ENCODE results near the gene GABBR2. TPM values are rescaled to one million over a fixed set of nuclear protein-coding genes. Genes with fewer than 3 reads are reported as not detected.
A peak's percentile ranks its signal among the peaks of the same experiment; 100 is the strongest.

GABBR2 gene
- polyA plus RNA-seq, 6 donors from 2014 or later, result not detected

DNA sequence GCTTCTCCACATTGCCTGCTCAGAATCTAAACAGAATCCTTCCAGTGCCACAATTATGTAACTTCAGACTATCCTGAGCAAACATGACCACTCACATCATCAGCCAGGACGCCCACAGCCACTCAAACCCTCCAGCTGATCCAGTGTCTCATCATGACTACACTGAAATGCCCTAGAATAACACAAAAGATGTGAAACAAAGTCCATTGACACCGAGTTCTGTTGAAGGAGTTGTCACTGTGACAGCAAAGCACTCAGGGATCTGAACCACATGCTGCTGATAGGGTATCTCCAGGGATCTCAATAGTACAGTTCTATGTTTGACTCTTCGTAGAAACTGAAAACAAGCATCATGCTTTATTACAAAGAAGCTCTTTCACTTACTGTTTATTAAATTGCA is 150.2 kb downstream of the GABBR2 start:
- Mint-ChIP-seq H3K36me3 (no peaks in the 10 kb centered on the region), H3K4me1 (peaks cover 0 to 2% (median 0%) of the 10 kb centered on the region in 3 donors), H3K27me3 (peaks cover 7 to 10% (median 8%) of the 10 kb centered on the region in 3 donors), H3K27ac (no peak overlapping the region), H3K4me3 (peak overlapping the region in 1 of 8 donors; percentile 27), H3K9me3 (no peaks in the 10 kb centered on the region)
- ATAC-seq (ENCODE audit: low read depth in 2 of 2) (no peak), DNase-seq (no peak)

DNA sequence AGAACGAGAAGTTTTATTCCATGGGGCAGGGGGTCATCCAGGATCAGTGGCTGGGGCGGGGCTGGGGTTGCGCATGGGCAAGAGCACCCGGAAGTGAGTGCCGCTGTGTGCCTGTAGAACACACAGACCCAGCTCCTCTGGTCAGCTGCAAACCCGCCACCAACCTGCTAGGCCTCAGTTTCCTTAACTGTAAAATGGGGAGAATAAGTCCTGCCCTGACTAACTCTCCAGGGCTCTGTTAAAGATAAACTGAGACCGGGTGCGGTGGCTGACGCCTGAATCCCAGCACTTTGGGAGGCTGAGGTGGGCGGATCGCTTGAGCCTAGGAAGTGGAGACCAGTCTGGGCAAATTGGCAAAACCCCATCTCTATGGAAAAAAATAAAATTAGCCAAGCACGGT is 152.2 kb downstream of the GABBR2 start:
- no peaks in the 10 kb centered on the region for H3K4me1 Mint-ChIP-seq
- H3K27ac Mint-ChIP-seq, result no peak overlapping the region
- no peak overlapping the region for H3K4me3 Mint-ChIP-seq
- DNase-seq (no peak), ATAC-seq (ENCODE audit: low read depth in 2 of 2) (no peak)
- H3K27me3 Mint-ChIP-seq, result peaks cover 8 to 12% (median 10%) of the 10 kb centered on the region in 3 donors
- H3K9me3 Mint-ChIP-seq, result no peaks in the 10 kb centered on the region
- H3K36me3 Mint-ChIP-seq, result no peaks in the 10 kb centered on the region

DNA sequence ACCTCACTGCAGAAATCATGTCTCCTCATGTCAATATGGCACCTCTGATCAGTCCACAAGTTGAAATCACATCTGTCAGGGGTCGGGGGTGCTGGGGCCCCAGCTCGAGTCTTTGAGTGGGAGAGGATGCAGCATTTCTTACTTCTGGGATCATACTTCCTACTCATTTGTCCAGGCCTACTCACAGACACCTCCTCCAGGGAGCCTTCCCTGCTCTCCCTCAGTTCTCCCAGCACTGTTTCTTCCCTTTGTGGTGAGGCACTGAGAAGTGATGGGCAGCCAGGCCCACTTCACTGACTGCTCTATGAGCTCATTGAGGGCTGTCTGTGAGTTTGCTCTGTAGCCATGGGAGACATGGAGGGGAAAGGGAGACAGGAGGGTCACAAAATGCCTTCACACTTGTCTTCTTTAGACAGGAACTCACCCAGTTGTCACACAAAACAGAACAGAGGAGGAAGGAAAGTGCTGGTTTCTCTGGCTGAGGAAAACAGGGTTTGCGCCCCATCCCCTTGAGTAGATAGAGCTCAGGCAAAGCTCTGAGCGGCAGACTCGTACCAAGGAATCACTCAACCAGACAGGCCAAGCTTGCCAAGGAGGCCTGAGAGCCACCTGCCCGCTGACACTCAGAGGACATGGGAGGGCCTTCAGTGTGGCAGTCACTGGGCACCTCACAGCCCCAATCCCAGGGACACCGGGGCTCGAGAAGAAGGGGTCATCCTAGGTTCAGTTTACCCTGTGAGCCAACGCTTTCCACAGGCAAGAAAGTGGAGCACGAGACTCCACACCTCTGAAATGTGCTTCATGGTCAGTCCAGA is 152.9 kb downstream of the GABBR2 start:
- Mint-ChIP-seq H3K36me3 (no peaks in the 10 kb centered on the region), H3K4me1 (no peaks in the 10 kb centered on the region), H3K27me3 (peaks cover 8 to 12% (median 10%) of the 10 kb centered on the region in 3 donors), H3K27ac (no peak overlapping the region), H3K9me3 (no peaks in the 10 kb centered on the region), H3K4me3 (no peak overlapping the region)
- no peak for ATAC-seq (ENCODE audit: low read depth in 2 of 2)
- DNase-seq, result no peak

DNA sequence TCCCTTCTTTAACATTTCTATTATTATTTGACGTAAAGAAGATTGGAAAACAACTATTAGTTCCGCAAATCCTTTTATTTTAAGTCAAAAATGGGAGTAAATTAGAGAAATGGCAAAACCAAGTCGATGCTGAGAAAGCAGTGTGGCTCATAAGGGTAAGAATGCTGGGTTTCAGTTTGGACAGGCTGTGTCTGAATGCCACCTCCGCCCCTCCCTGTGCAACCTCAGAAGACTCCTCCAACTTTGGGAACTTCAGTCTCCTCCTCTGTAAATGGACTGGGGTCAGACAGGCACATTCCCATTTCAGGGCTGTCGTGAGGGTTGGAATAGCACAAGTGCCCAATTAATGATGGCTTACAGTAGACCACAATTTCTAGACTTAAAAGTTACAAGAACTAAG is 154.0 kb downstream of the GABBR2 start:
- Mint-ChIP-seq H3K9me3 (no peaks in the 10 kb centered on the region), H3K4me3 (no peak overlapping the region), H3K36me3 (no peaks in the 10 kb centered on the region), H3K27ac (no peak overlapping the region), H3K4me1 (no peaks in the 10 kb centered on the region), H3K27me3 (peaks cover 8 to 12% (median 10%) of the 10 kb centered on the region in 3 donors)
- ATAC-seq (ENCODE audit: low read depth in 2 of 2) (no peak), DNase-seq (no peak)

DNA sequence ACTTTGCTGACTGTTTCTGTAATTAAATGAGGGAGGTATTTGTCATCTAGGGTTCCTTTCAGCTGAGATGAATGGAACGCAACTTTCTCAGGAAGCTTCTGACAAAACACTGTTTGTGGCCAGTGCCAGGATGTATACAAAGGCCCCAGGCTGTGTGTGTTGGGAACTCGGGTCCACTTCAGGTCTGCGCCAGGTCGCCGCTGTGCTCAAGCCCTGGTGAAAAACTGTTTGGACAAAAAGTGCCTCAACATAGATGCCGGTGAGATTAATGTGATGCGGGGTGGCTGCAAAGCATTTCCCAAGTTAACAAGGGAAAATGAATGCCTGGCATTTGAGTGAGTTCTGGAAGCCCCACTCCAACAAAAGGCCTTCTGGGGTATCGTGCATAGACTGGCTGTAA is 156.4 kb downstream of the GABBR2 start:
- Mint-ChIP-seq H3K27ac (no peak overlapping the region), H3K4me3 (no peak overlapping the region), H3K36me3 (no peaks in the 10 kb centered on the region), H3K27me3 (peaks cover 8 to 11% (median 10%) of the 10 kb centered on the region in 3 donors), H3K9me3 (no peaks in the 10 kb centered on the region), H3K4me1 (no peaks in the 10 kb centered on the region)
- no peak for ATAC-seq (ENCODE audit: low read depth in 2 of 2)
- no peak for DNase-seq

DNA sequence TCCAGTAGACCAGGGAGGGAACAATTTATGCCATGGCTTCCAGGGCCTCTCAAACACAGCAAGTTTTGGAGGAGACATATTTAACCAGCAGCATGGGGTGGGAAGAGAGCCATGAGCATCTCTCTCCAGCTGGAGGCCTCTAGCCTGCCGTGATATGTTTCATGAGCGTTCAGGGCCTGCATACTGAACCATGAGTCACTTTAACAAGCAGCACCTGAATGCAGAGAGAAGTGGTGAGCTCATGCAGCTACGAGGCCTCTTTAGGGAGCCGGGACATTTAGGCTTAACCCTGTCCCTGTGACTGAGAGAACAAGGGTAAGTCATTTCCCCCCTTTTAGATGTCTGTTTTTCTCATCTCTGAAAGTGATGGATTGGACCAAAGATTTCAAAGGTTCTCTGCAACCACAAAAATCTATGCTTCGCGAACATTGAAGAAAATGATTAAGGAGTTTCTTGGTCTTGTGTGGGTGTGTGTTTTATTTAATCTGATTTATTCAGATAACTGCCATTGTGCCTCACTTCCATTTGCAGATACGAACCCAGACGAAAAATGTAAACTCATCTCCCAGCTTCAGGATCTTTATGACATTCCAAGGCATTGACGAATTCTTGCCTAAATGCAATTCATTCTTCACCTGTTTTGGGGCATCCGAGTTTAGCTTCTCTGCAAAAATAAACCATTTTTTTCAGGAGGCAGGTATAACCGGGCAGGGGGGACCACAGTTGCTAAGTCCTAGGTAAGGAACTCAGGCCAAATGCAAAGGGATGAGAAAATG is 157.0 kb downstream of the GABBR2 start:
- ATAC-seq (ENCODE audit: low read depth in 2 of 2) (no peak), DNase-seq (no peak)
- Mint-ChIP-seq H3K4me3 (no peak overlapping the region), H3K27ac (no peak overlapping the region), H3K27me3 (peaks cover 6 to 8% (median 6%) of the 10 kb centered on the region in 3 donors), H3K9me3 (no peaks in the 10 kb centered on the region), H3K36me3 (no peaks in the 10 kb centered on the region), H3K4me1 (no peaks in the 10 kb centered on the region)

DNA sequence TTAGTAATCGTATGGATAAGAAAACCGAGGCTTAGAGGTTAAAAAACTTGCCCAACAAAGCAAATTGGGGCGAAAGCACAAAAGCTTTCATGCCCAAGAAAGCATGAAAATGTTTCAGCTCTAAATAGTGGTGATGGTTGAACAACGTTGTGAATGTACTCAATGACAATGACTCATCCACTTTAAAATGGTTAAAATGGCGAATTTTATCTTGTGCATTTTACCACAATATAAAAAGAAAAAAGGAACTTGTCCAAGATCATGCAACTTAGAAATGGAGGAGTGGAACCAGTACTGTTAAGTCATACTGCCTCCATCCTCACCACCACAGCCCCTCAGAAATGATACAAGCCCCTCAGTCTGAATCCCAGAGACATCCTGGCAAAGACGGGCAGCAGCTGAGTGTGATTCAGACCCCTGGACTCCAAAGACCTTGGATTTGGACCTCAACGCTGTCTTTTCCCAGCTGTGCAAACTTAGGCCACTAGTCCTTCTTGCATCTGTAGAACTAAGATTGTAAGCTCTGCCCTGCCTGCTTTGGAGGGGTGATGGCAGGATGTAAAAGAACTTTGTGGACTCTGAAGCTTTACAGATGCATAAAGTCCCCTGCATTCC is 158.4 kb downstream of the GABBR2 start:
- H3K36me3 Mint-ChIP-seq, result no peaks in the 10 kb centered on the region
- H3K4me1 Mint-ChIP-seq, result no peaks in the 10 kb centered on the region
- H3K9me3 Mint-ChIP-seq, result no peaks in the 10 kb centered on the region
- peaks cover 0 to 6% (median 6%) of the 10 kb centered on the region in 3 donors for H3K27me3 Mint-ChIP-seq
- no peak for DNase-seq
- ATAC-seq (ENCODE audit: low read depth in 2 of 2), result no peak
- no peak overlapping the region for H3K27ac Mint-ChIP-seq
- H3K4me3 Mint-ChIP-seq, result no peak overlapping the region

DNA sequence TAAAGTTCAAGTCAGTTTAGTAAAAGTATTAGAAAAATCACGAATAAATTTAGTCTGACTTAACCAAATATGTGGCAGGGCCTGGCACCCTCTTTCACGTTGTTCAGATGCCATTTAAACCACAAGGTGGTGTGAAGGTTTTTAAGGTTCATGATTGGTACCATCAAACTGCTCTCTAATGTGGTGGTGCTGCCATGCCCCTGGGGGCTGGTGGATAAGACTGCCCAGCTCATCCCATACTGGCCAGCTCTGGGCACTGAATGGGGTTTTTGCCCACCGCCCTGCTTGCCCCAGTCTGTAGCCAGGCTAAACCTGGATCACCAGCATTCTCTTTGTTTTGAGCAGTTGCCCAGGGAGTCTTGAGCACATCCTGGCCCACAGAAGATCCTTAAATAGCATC is 159.3 kb downstream of the GABBR2 start:
- Mint-ChIP-seq H3K27me3 (peaks cover 0 to 10% (median 6%) of the 10 kb centered on the region in 3 donors), H3K4me1 (no peaks in the 10 kb centered on the region), H3K9me3 (no peaks in the 10 kb centered on the region), H3K4me3 (no peak overlapping the region), H3K27ac (no peak overlapping the region), H3K36me3 (no peaks in the 10 kb centered on the region)
- no peak for ATAC-seq (ENCODE audit: low read depth in 2 of 2)
- DNase-seq, result no peak

DNA sequence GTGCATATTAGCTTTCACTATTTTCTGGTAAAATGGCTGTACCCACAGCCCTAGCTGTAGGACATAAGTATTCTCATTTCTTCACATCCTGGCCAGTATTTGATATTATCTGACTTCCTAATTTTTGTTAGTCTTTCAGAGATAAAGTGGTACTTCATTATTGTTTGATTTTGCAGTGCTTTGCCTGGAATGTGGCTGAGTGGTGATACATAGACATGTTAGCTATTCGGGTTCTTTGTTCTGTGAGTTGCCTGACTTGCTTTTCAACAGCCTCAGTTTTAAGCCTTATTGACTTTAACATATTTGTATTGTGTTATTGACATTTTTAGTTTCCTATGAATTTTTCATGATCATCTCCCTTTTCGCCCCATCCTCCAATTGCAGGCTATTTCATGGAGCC is 161.1 kb downstream of the GABBR2 start:
- Mint-ChIP-seq H3K9me3 (no peaks in the 10 kb centered on the region), H3K4me3 (no peak overlapping the region), H3K27ac (no peak overlapping the region), H3K4me1 (no peaks in the 10 kb centered on the region), H3K36me3 (no peaks in the 10 kb centered on the region), H3K27me3 (peaks cover 0 to 8% (median 0%) of the 10 kb centered on the region in 3 donors)
- DNase-seq (no peak), ATAC-seq (ENCODE audit: low read depth in 2 of 2) (no peak)

DNA sequence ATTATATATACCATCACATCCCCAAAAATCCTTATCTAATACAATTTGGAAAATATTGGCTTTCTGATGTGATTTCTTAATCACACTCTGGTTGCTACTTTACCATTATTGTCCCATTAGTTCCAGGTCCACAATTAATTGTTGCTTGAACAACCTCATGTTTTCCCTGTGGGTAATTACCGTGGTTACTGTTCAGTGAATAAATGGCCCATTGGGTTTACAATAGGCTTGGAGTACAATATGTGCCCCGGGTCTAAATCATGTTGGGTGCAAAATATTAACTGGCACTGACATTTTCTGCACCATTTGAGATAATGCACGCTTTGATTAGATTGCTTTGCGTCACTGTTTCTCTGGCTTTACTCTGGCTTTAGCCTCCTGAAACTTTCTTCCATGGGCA is 163.7 kb downstream of the GABBR2 start:
- no peak overlapping the region for H3K27ac Mint-ChIP-seq
- peaks cover 0 to 2% (median 0%) of the 10 kb centered on the region in 7 donors for H3K9me3 Mint-ChIP-seq
- no peak overlapping the region for H3K4me3 Mint-ChIP-seq
- no peaks in the 10 kb centered on the region for H3K36me3 Mint-ChIP-seq
- no peak for ATAC-seq (ENCODE audit: low read depth in 2 of 2)
- H3K4me1 Mint-ChIP-seq, result no peaks in the 10 kb centered on the region
- peaks cover 0 to 8% (median 8%) of the 10 kb centered on the region in 3 donors for H3K27me3 Mint-ChIP-seq
- no peak for DNase-seq

DNA sequence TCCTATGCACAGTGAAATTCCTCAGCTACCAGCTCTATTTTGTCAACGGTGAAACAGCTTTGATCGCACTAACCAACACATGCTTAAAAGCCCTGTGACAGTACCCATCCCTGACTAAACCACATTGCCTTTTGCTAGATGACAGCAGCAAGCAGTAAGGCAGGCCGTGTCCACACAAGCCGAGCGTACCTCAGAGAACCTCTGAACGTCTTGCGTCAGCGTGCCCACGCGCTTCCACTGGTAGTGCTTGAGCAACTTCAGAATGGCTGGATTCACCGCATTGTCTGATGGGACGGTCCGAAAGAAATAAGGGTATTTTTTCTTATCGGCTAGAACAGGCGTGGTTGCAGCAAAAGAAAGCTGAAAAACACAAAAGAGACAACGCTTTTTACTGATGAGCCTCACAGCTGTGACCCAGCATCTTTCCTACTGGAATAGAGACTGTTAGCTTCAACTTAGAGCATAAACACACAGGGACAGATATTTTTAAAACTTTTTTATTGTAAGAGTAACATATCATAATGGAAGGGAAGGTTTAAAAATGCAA is 167.0 kb downstream of the GABBR2 start:
- H3K4me3 Mint-ChIP-seq, result no peak overlapping the region
- DNase-seq, result no peak
- H3K4me1 Mint-ChIP-seq, result no peaks in the 10 kb centered on the region
- H3K9me3 Mint-ChIP-seq, result peaks cover 0 to 5% (median under 1%) of the 10 kb centered on the region in 7 donors
- peaks cover 3 to 10% (median 8%) of the 10 kb centered on the region in 3 donors for H3K27me3 Mint-ChIP-seq
- no peaks in the 10 kb centered on the region for H3K36me3 Mint-ChIP-seq
- no peak for ATAC-seq (ENCODE audit: low read depth in 2 of 2)
- H3K27ac Mint-ChIP-seq, result no peak overlapping the region

DNA sequence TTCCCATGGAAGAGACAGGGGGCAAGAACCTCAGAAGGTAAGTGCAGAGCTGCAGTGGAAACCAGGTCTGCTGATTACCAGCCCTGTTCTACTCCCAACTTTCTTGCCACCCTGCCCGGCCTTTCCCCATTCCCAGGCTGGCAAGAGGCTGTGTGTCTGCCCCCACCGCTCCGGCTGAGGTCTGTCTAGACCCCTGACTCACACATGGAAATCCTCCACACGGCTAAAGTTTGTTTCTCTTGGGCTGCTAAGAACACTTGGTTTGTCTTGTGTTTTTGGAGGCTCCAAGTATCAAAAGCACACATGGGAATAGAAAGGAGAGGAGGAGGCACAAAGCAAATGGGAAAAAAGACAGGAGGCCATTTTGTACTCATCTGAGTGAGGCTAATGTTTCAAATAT is 168.3 kb downstream of the GABBR2 start:
- no peak for ATAC-seq (ENCODE audit: low read depth in 2 of 2)

DNA sequence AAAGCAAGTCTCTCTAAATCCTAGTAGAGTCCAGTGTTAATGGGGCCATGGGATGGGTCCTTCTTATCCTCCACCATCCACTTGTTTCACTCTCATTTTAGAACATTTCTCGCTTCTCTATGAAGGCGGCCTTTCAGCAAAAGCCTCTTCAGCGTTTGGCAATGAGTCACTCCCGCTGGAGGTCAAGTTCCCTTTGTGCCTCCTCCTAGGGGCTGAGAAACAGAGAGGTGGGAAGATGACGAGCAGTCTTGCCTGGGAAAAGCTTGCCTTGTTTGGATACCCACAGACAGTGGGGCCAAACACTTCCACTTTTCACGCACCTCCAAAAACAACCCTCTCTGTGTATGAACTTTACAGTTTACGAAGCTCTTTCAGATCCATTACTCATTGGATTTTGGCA is 168.8 kb downstream of the GABBR2 start:
- Mint-ChIP-seq H3K4me1 (no peaks in the 10 kb centered on the region), H3K4me3 (no peak overlapping the region), H3K27ac (no peak overlapping the region), H3K27me3 (peaks cover 7 to 13% (median 10%) of the 10 kb centered on the region in 3 donors), H3K9me3 (peaks cover 0 to 6% (median 1%) of the 10 kb centered on the region in 7 donors), H3K36me3 (no peaks in the 10 kb centered on the region)
- ATAC-seq (ENCODE audit: low read depth in 2 of 2) (no peak), DNase-seq (no peak)

More for the DNA sequence above, 168.3 kb downstream of the GABBR2 start:
- Mint-ChIP-seq H3K4me1 (no peaks in the 10 kb centered on the region), H3K36me3 (no peaks in the 10 kb centered on the region), H3K27me3 (peaks cover 7 to 12% (median 10%) of the 10 kb centered on the region in 3 donors), H3K27ac (peak overlapping the region in 1 of 6 donors; percentile 5), H3K4me3 (no peak overlapping the region), H3K9me3 (peaks cover 0 to 6% (median 1%) of the 10 kb centered on the region in 7 donors)
- DNase-seq, result no peak

Data from naive B cell (primary cell).